SU-DHL-6 (cell line): Measurements from ENCODE around the gene RAB1A.

ENCODE experiments used
- H2AFZ ChIP-seq: fragments of 200-600 bp; sonication (generic); 2 replicates; pipeline ENCODE4 v1.6.1; 2014; ENCODE audit warnings: low read depth, mild to moderate bottlenecking, moderate library complexity, mixed read lengths, antibody characterized with exemption, low read length; ENCODE audit not compliant: severe bottlenecking
- H3F3A ChIP-seq: fragments of 200-600 bp; shearing (Covaris generic); 2 replicates; pipeline ENCODE4 v1.6.0; 2016; ENCODE audit warnings: antibody characterized with exemption, mild to moderate bottlenecking; ENCODE audit not compliant: insufficient read depth
- H3K27ac ChIP-seq: fragments of 200-600 bp; sonication (generic); 2 replicates; pipeline ENCODE4 v1.5.1; 2016; ENCODE audit warnings: low read depth, mild to moderate bottlenecking, low read length, moderate library complexity, mixed read lengths
- H3K27me3 ChIP-seq: fragments of 200-600 bp; sonication (generic), shearing (Covaris generic); 2 replicates; pipeline ENCODE4 v1.6.0; 2014; ENCODE audit warnings: mild to moderate bottlenecking, low read length
- H3K36me3 ChIP-seq: fragments of 200-600 bp; sonication (generic); 2 replicates; pipeline ENCODE4 v1.6.1; 2014; ENCODE audit warnings: mild to moderate bottlenecking, low read length, mixed read lengths
- H3K4me2 ChIP-seq: fragments of 300-600, 200-600 bp; shearing (Covaris generic), sonication (generic); 2 replicates; pipeline ENCODE4 v1.6.0; 2014; ENCODE audit warnings: low read length, low read depth, mild to moderate bottlenecking; ENCODE audit not compliant: poor library complexity, severe bottlenecking
- H3K4me3 ChIP-seq: fragments of 200-600 bp; sonication (generic); 2 replicates; pipeline ENCODE4 v1.5.1; 2014; ENCODE audit warnings: antibody characterized with exemption, low read length, mild to moderate bottlenecking, mixed read lengths; ENCODE audit not compliant: insufficient read depth, poor library complexity, severe bottlenecking
- H3K79me2 ChIP-seq: fragments of 200-600 bp; sonication (generic); 2 replicates; pipeline ENCODE4 v1.6.1; 2014; ENCODE audit warnings: mild to moderate bottlenecking, low read length, moderate library complexity; ENCODE audit not compliant: insufficient read depth
- H3K9ac ChIP-seq: fragments of 200-600 bp; sonication (generic); 2 replicates; pipeline ENCODE4 v1.7.0; 2014; ENCODE audit warnings: mild to moderate bottlenecking, low read length
- H3K9me2 ChIP-seq: fragments of 200-600 bp; sonication (generic); replicated peaks from 2 replicates; pipeline ENCODE4 v1.6.1; 2014; ENCODE audit warnings: low read length; ENCODE audit not compliant: insufficient read depth
- H3K9me3 ChIP-seq: fragments of 200-600 bp; sonication (generic); 2 replicates; pipeline ENCODE4 v1.6.1; 2014; ENCODE audit warnings: low read length, mixed read lengths; ENCODE audit not compliant: insufficient read depth
- H4K20me1 ChIP-seq: fragments of 200-600 bp; sonication (generic); 2 replicates; pipeline ENCODE4 v1.6.1; 2014; ENCODE audit warnings: low read depth, mild to moderate bottlenecking, antibody characterized with exemption, low read length, moderate library complexity, mixed read lengths
- CTCF ChIP-seq: fragments of 200-600 bp; sonication (generic); IDR thresholded peaks from one replicate; pipeline ENCODE4 v1.5.1; 2017; ENCODE audit warnings: antibody characterized with exemption, mild to moderate bottlenecking, low read length, moderate library complexity; ENCODE audit not compliant: insufficient read depth, poor library complexity, severe bottlenecking
- EZH2phosphoT487 ChIP-seq: fragments of 200-600 bp; sonication (generic), shearing (Covaris generic); conservative IDR thresholded peaks from 2 replicates; pipeline ENCODE4 v1.6.1; 2018; ENCODE audit warnings: mild to moderate bottlenecking, antibody characterized with exemption, low read length, moderate library complexity, mixed read lengths

Gene RAB1A

GRCh38 chr2:65061910-65062339 lies 68.0 kb downstream of the RAB1A start:
- no peak for TF ChIP-seq EZH2phosphoT487
- TF ChIP-seq CTCF = no peak
- Histone ChIP-seq H3K36me3 (no peaks in the 10 kb centered on the region), H3K4me2 (no peak overlapping the region), H3K27me3 (no peaks in the 10 kb centered on the region), H3K9me3 (no peaks in the 10 kb centered on the region), H3K4me3 (no peak overlapping the region), H3K27ac (no peak overlapping the region), H3K9me2 (no peaks in the 10 kb centered on the region), H4K20me1 (no peaks in the 10 kb centered on the region), H3K9ac (no peak overlapping the region), H2AFZ (no peak overlapping the region), H3K79me2 (no peaks in the 10 kb centered on the region), H3F3A (0 out of 2 replicates have a peak, but pooled peaks cover 8% of the 10 kb centered on the region)

- H3K27ac ChIP-seq = no peak overlapping the region
- H3K4me2 ChIP-seq = no peak overlapping the region
- no peaks in the 10 kb centered on the region for H3K79me2 ChIP-seq
- H4K20me1 ChIP-seq = no peaks in the 10 kb centered on the region
- no peaks in the 10 kb centered on the region for H3K36me3 ChIP-seq
- no peaks in the 10 kb centered on the region for H3K9me2 ChIP-seq
- no peak for TF ChIP-seq EZH2phosphoT487
- TF ChIP-seq CTCF = no peak
- no peak overlapping the region for H3K9ac ChIP-seq
- 0 out of 2 replicates have a peak, but pooled peaks cover 10% of the 10 kb centered on the region for H3F3A ChIP-seq
- H3K9me3 ChIP-seq = no peaks in the 10 kb centered on the region
- no peak overlapping the region for H3K4me3 ChIP-seq
- no peaks in the 10 kb centered on the region for H3K27me3 ChIP-seq
- no peak overlapping the region for H2AFZ ChIP-seq
These were observed 68.6 kb downstream of the RAB1A start for GRCh38 chr2:65061146-65061909.

GRCh38 chr2:65059071-65059470 lies 70.8 kb downstream of the RAB1A start:
- Histone ChIP-seq H3F3A (0 out of 2 replicates have a peak, but pooled peaks cover 10% of the 10 kb centered on the region), H3K9me3 (no peaks in the 10 kb centered on the region), H3K4me2 (no peak overlapping the region), H3K9ac (no peak overlapping the region), H3K79me2 (no peaks in the 10 kb centered on the region), H3K9me2 (no peaks in the 10 kb centered on the region), H3K27me3 (no peaks in the 10 kb centered on the region), H4K20me1 (no peaks in the 10 kb centered on the region), H3K27ac (no peak overlapping the region), H2AFZ (no peak overlapping the region), H3K36me3 (no peaks in the 10 kb centered on the region), H3K4me3 (no peak overlapping the region)
- TF ChIP-seq EZH2phosphoT487 = no peak
- no peak for TF ChIP-seq CTCF
